PC-9 (cell line): ENCODE results near the gene HMG20A.

Experiments used
- EZH2 ChIP-seq: fragments of 200-600 bp; sonication (generic); IDR thresholded peaks from 2 replicates; pipeline ENCODE4 v1.8.0; 2017; ENCODE audit warnings: antibody characterized with exemption, low read depth
- TF ChIP-seq, protein P1 (sequence below): fragments of 200-600 bp; sonication (generic); conservative IDR thresholded peaks from 2 replicates; pipeline ENCODE4 v1.6.1; 2017; ENCODE audit warnings: mixed run types, antibody characterized with exemption, mild to moderate bottlenecking, moderate library complexity

DNA sequence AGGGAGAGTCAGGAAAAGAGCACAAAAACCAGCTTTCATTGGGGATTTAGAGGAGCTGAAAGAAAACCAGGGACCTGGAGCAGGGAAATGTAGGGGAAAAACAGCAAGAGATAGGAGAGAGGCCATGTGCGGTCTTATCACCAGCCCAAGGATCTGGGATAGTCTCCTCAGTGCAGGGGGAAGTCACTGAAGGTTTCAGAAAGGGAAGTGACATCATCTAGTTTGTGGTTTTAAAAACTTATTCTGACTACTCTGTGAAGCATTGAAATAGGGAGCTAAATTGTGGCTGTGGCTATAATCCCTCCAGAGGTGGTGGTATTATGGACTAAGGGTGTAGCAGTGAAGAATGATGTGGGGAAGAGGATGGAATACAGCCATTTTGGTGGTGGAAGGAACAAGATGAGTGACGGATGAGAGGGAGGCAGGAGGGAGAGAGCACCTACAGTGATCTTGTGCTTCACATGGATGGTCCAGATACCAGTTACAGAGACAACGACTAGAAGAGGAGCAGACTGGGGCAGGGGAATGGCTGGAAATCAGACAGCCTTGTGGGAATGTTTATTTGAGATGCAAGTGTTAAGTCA lies 72.7 kb downstream of the HMG20A start:
- TF ChIP-seq, protein P1, sequence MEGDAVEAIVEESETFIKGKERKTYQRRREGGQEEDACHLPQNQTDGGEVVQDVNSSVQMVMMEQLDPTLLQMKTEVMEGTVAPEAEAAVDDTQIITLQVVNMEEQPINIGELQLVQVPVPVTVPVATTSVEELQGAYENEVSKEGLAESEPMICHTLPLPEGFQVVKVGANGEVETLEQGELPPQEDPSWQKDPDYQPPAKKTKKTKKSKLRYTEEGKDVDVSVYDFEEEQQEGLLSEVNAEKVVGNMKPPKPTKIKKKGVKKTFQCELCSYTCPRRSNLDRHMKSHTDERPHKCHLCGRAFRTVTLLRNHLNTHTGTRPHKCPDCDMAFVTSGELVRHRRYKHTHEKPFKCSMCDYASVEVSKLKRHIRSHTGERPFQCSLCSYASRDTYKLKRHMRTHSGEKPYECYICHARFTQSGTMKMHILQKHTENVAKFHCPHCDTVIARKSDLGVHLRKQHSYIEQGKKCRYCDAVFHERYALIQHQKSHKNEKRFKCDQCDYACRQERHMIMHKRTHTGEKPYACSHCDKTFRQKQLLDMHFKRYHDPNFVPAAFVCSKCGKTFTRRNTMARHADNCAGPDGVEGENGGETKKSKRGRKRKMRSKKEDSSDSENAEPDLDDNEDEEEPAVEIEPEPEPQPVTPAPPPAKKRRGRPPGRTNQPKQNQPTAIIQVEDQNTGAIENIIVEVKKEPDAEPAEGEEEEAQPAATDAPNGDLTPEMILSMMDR = no peak
- TF ChIP-seq EZH2 = no peak
